ENCODE data around the gene SCGB3A2.

DNA sequence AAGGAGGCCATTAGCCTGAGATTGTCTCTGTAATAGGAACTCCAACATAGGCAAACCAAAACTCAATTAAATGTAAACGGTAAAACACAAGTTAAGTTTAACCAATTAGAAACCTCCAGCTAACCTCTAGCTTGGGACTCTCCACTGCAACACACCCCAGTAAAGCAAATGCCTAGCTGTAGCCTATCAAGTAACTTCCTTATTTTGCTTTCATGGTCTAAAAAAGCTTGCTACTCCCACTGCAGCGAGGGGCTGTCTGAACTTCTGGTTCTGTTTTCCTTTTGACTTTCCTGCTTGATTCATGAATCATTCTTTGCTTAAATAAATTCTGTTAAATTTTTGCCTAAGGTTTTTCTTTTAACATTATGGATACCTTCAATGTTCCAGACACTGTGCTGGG is 52.3 kb downstream of the SCGB3A2 start:
- TF ChIP-seq, protein P1, sequence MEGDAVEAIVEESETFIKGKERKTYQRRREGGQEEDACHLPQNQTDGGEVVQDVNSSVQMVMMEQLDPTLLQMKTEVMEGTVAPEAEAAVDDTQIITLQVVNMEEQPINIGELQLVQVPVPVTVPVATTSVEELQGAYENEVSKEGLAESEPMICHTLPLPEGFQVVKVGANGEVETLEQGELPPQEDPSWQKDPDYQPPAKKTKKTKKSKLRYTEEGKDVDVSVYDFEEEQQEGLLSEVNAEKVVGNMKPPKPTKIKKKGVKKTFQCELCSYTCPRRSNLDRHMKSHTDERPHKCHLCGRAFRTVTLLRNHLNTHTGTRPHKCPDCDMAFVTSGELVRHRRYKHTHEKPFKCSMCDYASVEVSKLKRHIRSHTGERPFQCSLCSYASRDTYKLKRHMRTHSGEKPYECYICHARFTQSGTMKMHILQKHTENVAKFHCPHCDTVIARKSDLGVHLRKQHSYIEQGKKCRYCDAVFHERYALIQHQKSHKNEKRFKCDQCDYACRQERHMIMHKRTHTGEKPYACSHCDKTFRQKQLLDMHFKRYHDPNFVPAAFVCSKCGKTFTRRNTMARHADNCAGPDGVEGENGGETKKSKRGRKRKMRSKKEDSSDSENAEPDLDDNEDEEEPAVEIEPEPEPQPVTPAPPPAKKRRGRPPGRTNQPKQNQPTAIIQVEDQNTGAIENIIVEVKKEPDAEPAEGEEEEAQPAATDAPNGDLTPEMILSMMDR (IDR thresholded peaks at IDR 0.05), result no peak
- no peak for TF ChIP-seq EP300 (IDR thresholded peaks at IDR 0.05)
- TF ChIP-seq POLR2A (IDR thresholded peaks at IDR 0.05; ENCODE audit: low read depth), result no peak
- TF ChIP-seq POLR2AphosphoS5 (IDR thresholded peaks at IDR 0.05), result no peak
